ENCODE data around the gene PYY.

DNA sequence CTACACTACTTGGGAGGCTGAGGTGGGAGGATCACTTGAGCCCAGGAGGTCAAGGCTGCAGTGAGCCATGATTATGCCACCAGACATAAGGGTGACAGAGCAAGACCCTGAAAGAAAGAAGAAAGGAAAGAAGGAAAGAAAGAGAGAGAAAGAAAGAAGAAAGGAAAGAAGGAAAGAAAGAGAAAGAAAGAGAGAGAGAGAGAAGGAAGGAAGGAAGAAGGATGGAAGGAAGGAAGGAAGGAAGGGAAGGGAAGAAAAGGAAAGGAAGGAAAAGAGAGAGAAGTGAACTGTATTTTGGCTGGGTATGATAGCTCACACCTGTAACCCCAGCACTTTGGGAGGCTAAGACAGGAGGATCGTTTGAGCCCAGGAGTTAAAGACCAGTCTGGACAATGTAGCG is 24.3 kb upstream of the PYY start:
- TF ChIP-seq EP300 (IDR thresholded peaks at IDR 0.05; ENCODE audit: borderline replicate concordance), result no peak
- no peak for TF ChIP-seq FOXM1 (IDR thresholded peaks at IDR 0.05; ENCODE audit: borderline replicate concordance, low read depth)
- TF ChIP-seq EGR1 (IDR thresholded peaks at IDR 0.05), result no peak
- TF ChIP-seq TAF1 (IDR thresholded peaks at IDR 0.05; ENCODE audit: low read depth), result no peak
- TF ChIP-seq, protein P1, sequence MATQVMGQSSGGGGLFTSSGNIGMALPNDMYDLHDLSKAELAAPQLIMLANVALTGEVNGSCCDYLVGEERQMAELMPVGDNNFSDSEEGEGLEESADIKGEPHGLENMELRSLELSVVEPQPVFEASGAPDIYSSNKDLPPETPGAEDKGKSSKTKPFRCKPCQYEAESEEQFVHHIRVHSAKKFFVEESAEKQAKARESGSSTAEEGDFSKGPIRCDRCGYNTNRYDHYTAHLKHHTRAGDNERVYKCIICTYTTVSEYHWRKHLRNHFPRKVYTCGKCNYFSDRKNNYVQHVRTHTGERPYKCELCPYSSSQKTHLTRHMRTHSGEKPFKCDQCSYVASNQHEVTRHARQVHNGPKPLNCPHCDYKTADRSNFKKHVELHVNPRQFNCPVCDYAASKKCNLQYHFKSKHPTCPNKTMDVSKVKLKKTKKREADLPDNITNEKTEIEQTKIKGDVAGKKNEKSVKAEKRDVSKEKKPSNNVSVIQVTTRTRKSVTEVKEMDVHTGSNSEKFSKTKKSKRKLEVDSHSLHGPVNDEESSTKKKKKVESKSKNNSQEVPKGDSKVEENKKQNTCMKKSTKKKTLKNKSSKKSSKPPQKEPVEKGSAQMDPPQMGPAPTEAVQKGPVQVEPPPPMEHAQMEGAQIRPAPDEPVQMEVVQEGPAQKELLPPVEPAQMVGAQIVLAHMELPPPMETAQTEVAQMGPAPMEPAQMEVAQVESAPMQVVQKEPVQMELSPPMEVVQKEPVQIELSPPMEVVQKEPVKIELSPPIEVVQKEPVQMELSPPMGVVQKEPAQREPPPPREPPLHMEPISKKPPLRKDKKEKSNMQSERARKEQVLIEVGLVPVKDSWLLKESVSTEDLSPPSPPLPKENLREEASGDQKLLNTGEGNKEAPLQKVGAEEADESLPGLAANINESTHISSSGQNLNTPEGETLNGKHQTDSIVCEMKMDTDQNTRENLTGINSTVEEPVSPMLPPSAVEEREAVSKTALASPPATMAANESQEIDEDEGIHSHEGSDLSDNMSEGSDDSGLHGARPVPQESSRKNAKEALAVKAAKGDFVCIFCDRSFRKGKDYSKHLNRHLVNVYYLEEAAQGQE (IDR thresholded peaks at IDR 0.05; ENCODE audit: low read depth), result no peak
- no peak for TF ChIP-seq TEAD4 (IDR thresholded peaks at IDR 0.05)
- TF ChIP-seq, protein P2, sequence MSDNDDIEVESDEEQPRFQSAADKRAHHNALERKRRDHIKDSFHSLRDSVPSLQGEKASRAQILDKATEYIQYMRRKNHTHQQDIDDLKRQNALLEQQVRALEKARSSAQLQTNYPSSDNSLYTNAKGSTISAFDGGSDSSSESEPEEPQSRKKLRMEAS (IDR thresholded peaks at IDR 0.05), result no peak
- TF ChIP-seq YY1 (IDR thresholded peaks at IDR 0.05; ENCODE audit: low read depth), result no peak
- no peak for TF ChIP-seq RAD21 (IDR thresholded peaks at IDR 0.05; ENCODE audit: low read depth)

All from Ishikawa (cell line).